ENCODE results near the gene ZNF507. TPM values are rescaled to one million over a fixed set of nuclear protein-coding genes. Genes with fewer than 3 reads are reported as not detected.
"Not testable (repeated sequence)": the region's sequence is repeated elsewhere in the genome, so short reads cannot be mapped to it uniquely, and the experiment has no call there.

The ZNF507 gene
- total RNA-seq, 1 donor from 2014 or later = 27.5 TPM

DNA sequence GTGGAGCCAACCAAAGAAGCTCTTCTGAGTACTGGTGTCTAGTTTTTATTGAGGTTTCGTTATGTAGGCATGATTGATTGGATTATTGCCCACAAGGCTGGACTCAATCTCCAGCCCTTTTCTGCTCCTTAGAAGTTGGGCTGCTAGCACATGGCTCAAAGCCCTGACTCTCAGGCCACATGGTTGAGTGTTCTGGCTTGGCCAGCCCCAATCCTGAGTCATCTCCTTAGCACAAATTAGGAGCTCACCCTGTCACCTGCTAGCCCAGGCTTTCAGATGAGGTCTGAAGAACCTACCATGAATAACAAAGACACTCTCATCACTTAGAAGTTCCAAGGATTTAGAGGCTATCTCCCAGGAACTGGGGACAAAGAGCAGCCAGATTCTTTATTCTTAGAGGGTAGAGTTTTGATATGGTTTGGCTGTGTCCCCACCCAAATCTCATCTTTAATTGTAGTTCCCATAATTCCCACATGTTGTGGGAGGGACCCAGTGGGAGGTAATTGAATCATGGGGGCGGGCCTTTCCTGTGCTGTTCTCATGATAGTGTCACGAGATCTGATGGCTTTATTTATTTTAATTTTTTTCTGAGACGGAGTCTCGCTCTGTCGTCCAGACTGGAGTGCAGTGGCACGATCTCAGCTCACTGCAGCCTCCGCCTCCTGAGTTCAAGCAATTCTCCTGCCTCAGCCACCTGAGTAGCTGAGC, 71.5 kb downstream of the ZNF507 start:
- H3K36me3 ChIP-seq = peaks cover 0 to 9% of the 10 kb centered on the region in 2 donors
- no peaks in the 10 kb centered on the region for H3K9me3 ChIP-seq
- no peak overlapping the region for H3K4me3 ChIP-seq
- intact Hi-C loops (cut with DNase I) = no loop called here
- no peak for TF ChIP-seq POLR2AphosphoS5 (IDR thresholded peaks at IDR 0.05; ENCODE audit: insufficient read depth in 1 of 2, low read depth in 1 of 2)
- TF ChIP-seq, protein P1, sequence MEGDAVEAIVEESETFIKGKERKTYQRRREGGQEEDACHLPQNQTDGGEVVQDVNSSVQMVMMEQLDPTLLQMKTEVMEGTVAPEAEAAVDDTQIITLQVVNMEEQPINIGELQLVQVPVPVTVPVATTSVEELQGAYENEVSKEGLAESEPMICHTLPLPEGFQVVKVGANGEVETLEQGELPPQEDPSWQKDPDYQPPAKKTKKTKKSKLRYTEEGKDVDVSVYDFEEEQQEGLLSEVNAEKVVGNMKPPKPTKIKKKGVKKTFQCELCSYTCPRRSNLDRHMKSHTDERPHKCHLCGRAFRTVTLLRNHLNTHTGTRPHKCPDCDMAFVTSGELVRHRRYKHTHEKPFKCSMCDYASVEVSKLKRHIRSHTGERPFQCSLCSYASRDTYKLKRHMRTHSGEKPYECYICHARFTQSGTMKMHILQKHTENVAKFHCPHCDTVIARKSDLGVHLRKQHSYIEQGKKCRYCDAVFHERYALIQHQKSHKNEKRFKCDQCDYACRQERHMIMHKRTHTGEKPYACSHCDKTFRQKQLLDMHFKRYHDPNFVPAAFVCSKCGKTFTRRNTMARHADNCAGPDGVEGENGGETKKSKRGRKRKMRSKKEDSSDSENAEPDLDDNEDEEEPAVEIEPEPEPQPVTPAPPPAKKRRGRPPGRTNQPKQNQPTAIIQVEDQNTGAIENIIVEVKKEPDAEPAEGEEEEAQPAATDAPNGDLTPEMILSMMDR (IDR thresholded peaks at IDR 0.05) = no peak
- TF ChIP-seq POLR2A (IDR thresholded peaks at IDR 0.05) = no peak
- DNase-seq (ENCODE audit: extremely low spot score in 2 of 2) = no peak
- H3K27me3 ChIP-seq = no peaks in the 10 kb centered on the region
- no peaks in the 10 kb centered on the region for H3K4me1 ChIP-seq
- H3K27ac ChIP-seq = no peak overlapping the region

DNA sequence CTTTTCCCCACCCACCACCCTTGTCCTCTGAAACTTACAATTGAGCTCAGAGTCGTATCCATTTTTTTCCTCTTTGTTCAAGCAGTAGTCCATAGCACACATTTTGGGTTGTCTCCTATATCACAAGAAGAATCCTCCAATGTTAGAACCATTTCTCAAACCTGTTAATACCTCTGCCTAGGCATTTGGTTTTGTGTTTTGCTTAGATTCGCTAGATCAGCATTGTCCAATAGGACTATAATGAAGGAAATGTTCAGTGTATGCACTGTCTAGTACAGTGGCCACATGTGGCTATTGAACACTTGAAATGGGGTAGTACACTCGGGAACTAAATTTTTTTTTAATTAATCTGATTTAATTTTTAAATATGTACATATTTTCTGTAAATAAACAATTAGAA, 72.7 kb downstream of the ZNF507 start:
- no peak for TF ChIP-seq POLR2A (IDR thresholded peaks at IDR 0.05)
- no peak for TF ChIP-seq POLR2AphosphoS5 (IDR thresholded peaks at IDR 0.05; ENCODE audit: insufficient read depth in 1 of 2, low read depth in 1 of 2)
- no peaks in the 10 kb centered on the region for H3K36me3 ChIP-seq
- DNase-seq (ENCODE audit: extremely low spot score in 2 of 2) = no peak
- no peaks in the 10 kb centered on the region for H3K9me3 ChIP-seq
- no peaks in the 10 kb centered on the region for H3K27me3 ChIP-seq
- H3K27ac ChIP-seq = no peak overlapping the region
- no peaks in the 10 kb centered on the region for H3K4me1 ChIP-seq
- H3K4me3 ChIP-seq = no peak overlapping the region
- intact Hi-C loops (cut with DNase I) = no loop called here

DNA sequence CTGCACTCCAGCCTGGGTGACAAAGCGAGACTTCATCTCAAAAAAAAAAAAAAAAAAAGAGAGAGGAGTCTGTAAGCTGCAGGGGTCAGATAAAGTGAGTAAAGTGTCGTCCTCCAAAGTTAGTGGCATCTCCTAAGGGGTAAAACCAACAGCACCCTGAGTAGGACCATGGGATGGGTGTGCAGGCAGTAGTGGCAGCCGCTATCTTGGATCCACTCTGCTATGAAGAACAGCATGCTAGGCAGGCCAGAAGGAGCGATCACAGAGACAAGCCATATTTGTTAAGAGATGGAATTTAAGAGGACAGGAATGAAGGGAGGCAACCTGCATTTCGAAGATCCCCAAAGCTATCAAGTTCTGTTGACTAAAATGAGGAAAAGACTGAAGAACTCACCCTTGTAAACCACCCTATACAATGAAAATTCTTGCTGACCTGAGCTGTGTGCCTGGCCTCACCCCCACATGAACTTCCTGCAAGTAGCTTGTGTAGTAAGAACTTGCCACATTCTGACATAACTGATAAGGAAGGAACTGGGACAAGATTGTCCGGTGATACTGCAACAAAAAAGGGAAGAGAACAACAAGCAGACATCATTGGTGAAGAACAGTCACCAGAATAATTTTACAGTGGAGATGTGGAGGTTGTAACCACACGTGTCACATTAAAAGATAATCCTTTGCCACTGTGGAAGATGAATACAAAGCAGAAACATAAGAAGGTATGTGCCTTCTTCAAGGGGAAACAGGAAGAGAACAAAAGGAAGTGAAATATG, 76.4 kb downstream of the ZNF507 start:
- H3K27me3 ChIP-seq = no peaks in the 10 kb centered on the region
- no peaks in the 10 kb centered on the region for H3K36me3 ChIP-seq

DNA sequence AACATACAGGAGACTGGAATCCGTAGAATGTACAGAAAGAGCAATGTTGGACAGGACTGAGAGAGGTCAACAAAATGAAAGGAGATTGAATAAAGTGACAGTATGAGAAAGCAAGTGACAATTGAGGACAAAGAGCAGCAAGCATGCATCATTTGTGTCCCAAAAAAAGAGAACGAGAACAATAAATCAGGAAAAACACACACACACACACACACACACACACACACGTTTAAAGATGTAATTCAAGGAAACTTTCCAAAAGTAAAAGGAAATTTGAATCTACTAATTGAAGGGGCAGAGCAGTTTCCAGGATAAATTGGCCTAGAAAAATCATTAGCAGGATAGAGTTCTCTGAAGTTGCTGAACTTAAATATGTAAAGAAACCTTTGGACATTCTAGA, 77.0 kb downstream of the ZNF507 start:
- TF ChIP-seq, protein P1 (IDR thresholded peaks at IDR 0.05) = no peak
- TF ChIP-seq POLR2AphosphoS5 (IDR thresholded peaks at IDR 0.05; ENCODE audit: insufficient read depth in 1 of 2, low read depth in 1 of 2) (no peak), POLR2A (IDR thresholded peaks at IDR 0.05) (no peak)
- no peak overlapping the region for H3K27ac ChIP-seq
- no peaks in the 10 kb centered on the region for H3K4me1 ChIP-seq
- no peak for DNase-seq (ENCODE audit: extremely low spot score in 2 of 2)
- H3K36me3 ChIP-seq = no peaks in the 10 kb centered on the region
- intact Hi-C loops (cut with DNase I) = no loop called here
- H3K9me3 ChIP-seq = no peaks in the 10 kb centered on the region
- H3K27me3 ChIP-seq = no peaks in the 10 kb centered on the region
- no peak overlapping the region for H3K4me3 ChIP-seq

More for the DNA sequence above, 76.4 kb downstream of the ZNF507 start:
- no peaks in the 10 kb centered on the region for H3K4me1 ChIP-seq
- no peak for DNase-seq (ENCODE audit: extremely low spot score in 2 of 2)
- TF ChIP-seq POLR2AphosphoS5 (IDR thresholded peaks at IDR 0.05; ENCODE audit: insufficient read depth in 1 of 2, low read depth in 1 of 2) = no peak
- no peak for TF ChIP-seq POLR2A (IDR thresholded peaks at IDR 0.05)
- TF ChIP-seq, protein P1 (IDR thresholded peaks at IDR 0.05) = no peak
- intact Hi-C loops (cut with DNase I) = no loop called here
- no peaks in the 10 kb centered on the region for H3K9me3 ChIP-seq
- no peak overlapping the region for H3K4me3 ChIP-seq
- no peak overlapping the region for H3K27ac ChIP-seq

DNA sequence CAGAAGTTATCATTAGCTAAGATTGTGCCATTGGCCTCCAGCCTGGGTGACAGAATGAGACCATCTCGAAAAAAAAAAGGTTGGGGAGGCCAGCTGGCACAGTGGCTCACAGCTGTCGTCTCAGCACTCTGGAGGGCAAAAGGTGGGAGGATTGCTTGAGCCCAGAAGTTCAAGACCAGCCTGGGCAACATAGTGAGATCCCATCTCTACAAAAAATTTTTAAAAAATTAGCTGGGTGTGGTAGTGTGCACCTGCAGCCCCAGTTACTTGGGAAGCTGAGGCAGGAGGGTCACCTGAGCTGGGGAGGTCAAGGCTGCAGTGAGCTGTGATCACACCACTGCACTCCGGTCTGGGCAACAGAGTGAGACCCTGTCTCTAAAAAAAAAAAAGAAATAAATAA, 78.5 kb downstream of the ZNF507 start:
- H3K9me3 ChIP-seq; DNase-seq (ENCODE audit: extremely low spot score in 2 of 2); H3K4me3 ChIP-seq; H3K27ac ChIP-seq; H3K36me3 ChIP-seq; H3K4me1 ChIP-seq; intact Hi-C loops (cut with DNase I); H3K27me3 ChIP-seq: not testable (repeated sequence)

DNA sequence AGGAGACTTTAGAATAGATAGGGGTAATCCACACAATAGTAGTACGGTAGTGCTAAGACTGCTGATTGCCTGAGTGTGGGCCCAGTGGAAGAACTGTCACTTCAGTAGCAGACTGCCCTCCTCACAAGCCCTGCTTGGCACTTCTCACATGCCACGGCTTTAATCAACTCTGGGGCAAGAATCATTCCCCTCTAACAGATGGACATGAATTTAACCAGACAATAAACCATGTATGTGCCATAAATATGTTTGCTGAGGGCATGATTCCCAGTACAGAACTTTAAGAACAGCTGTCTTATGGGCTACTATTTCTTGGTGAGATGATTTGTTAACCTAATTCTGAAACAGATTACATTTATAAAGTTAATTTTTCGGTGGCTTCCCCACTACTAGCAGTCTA, 82.1 kb downstream of the ZNF507 start:
- H3K4me3 ChIP-seq = no peak overlapping the region
- H3K4me1 ChIP-seq = no peaks in the 10 kb centered on the region
- no peak for DNase-seq (ENCODE audit: extremely low spot score in 2 of 2)
- intact Hi-C loops (cut with DNase I) = no loop called here
- H3K9me3 ChIP-seq = no peaks in the 10 kb centered on the region
- H3K27ac ChIP-seq = no peak overlapping the region
- H3K27me3 ChIP-seq = no peaks in the 10 kb centered on the region
- TF ChIP-seq POLR2AphosphoS5 (IDR thresholded peaks at IDR 0.05; ENCODE audit: insufficient read depth in 1 of 2, low read depth in 1 of 2) (no peak), POLR2A (IDR thresholded peaks at IDR 0.05) (no peak)
- TF ChIP-seq, protein P1 (IDR thresholded peaks at IDR 0.05) = no peak
- H3K36me3 ChIP-seq = no peaks in the 10 kb centered on the region
